GM18951 (cell line): ENCODE measurements around the gene TMEM127.
A peak's percentile ranks its signal among the peaks of the same experiment; 100 is the strongest.
"Not testable (repeated sequence)": the region's sequence is repeated elsewhere in the genome, so short reads cannot be mapped to it uniquely, and the experiment has no call there.

Source experiments
- POLR2A ChIP-seq: IDR thresholded peaks from 4 replicates; pipeline ENCODE4 v1.6.1; 2011; ENCODE audit warnings: mild to moderate bottlenecking; ENCODE audit not compliant: insufficient read length, insufficient read depth; ENCODE audit errors: extremely low read depth
- in situ Hi-C: fragments of 300-500 bp; cut with MboI; formaldehyde crosslinking; loops from one replicate; pipeline ENCODE4 v1.12.0; 2022; ENCODE audit warnings: low sequenced_read_pairs, mixed read lengths, inconsistent platforms; ENCODE audit not compliant: unreplicated experiment

TMEM127 gene

GRCh38 chr2:96245609-96246390 lies 20.0 kb downstream of the TMEM127 start:
- no peak for TF ChIP-seq POLR2A
- in situ Hi-C loops, result no loop called here

DNA sequence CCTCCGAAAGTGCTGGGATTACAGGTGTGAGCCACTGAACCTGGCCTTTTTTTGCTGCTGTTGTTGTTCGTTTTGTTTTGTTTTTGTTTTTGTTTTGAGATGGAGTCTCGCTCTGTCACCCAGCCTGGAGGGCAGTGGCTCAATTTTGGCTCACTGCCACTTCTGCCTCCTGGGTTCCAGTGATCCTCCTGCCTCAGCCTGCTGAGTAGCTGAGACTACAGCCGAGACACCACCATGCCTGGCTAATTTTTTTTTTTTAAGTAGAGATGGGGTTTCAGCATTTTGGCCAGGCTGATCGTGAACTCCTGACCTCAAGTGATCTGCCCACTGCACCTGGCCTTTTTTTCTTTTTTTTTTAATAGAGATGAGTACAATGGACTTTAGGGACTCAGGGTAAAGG lies 22.0 kb downstream of the TMEM127 start:
- TF ChIP-seq POLR2A, result no peak
- in situ Hi-C loops, result no loop called here

DNA sequence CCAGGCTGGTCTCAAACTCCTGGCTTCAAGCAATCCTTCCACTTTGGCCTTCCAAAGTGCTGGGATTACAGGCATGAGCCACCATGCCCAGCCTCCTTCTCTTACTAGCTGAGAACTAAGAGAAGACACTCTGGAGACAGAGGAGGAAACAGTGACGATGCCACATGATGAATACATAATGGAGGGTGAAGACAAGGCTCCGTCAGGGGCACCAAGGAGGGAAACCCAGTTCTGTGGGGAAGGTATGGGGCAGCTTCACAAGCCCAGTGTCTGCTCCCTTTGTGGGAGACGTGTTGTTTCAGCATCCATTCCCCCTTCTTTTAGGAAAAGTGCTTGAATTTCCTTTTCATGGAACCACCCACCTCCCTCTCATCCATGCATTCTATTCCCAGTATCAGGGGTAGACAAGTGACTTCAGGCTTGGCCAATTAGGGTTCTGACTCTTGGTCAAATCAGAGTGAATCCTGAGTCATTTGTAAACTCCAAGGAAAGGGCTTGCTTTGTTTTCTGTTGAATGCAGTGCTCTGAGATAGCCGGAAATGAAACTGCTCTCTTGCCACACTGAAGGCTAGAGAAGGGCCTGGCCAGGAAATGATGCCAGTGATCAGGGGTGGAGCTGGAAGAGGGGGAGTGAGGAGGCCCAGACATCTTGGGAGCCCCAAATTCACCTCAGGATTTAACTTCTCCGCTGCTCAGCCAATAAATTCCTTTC lies 23.7 kb downstream of the TMEM127 start:
- in situ Hi-C loops, result no loop called here
- TF ChIP-seq POLR2A, result peak; percentile 42

GRCh38 chr2:96241227-96241626 lies 24.6 kb downstream of the TMEM127 start:
- in situ Hi-C loops, result no loop called here
- TF ChIP-seq POLR2A, result no peak

GRCh38 chr2:96240341-96241038 lies 25.3 kb downstream of the TMEM127 start:
- in situ Hi-C loops, result no loop called here

DNA sequence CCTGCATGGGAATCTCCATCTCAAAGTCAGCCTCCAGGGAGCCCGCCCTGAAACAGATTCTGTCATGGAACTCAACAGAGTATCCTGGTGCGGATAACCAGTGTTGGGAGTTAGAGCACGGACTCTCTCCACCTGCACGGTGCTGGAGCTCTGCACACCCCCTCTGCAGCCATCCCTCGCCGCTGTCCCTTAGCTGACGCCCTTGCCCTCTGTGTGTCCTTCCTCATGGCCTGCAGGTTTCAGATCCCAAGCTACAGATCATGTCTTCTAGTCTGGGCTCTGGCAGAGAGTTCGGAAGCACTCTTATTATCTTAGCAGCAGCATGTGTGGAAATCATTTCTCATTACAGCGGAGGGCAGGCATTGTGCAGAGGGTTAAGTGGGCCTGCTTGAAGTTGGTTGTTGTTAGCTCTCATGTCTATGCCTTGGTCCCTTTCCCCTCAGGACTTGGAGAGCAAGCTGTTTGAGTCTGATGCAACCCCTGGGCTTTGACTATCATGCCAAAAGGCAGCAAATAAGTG lies 26.0 kb downstream of the TMEM127 start:
- no peak for TF ChIP-seq POLR2A
- in situ Hi-C loops, result no loop called here

More at GRCh38 chr2:96240341-96241038, 25.3 kb downstream of the TMEM127 start:
- TF ChIP-seq POLR2A, result no peak

DNA sequence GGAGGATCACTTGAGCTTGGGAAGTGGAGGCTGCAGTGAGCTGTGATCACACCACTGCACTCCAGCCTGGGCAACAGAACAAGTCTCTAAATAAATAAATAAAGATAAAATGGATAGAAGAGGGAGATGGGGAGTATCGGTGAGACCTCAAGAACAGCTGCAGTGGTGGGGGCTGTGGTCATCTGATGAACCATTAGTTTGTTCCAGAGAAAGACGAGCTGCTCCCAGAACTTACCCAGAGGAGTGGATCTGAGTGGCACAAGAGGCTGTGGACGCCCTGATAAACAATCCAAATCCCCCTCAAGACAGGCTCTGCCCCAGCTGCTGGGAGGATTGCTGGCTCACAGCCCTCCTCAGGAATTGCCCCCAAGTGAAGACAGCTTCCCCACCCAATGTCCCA lies 26.7 kb downstream of the TMEM127 start:
- in situ Hi-C loops, result no loop called here
- TF ChIP-seq POLR2A, result no peak

DNA sequence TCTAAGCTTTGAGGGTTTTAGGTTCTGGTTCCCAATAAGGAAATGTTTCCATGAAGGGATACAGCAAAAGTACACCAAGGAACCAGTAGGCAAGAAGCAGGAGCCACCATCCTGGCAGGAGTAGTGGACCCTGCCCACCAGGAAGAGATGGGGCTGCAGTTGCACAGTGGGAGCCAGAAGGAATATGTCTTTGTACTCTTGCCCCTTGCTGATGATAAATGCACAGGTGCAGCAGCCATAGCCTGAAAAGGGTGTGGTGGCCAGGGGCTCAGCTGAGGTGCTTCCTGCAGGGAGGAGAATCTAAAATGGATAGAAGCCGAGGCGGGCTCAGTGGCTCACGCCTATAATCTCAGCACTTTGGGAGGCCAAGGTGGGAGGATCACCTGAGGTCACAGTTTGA lies 27.5 kb downstream of the TMEM127 start:
- no peak for TF ChIP-seq POLR2A
- in situ Hi-C loops, result no loop called here

- in situ Hi-C loops, result no loop called here
- TF ChIP-seq POLR2A, result no peak
Measured at GRCh38 chr2:96236882-96237281, 28.9 kb downstream of the TMEM127 start.

DNA sequence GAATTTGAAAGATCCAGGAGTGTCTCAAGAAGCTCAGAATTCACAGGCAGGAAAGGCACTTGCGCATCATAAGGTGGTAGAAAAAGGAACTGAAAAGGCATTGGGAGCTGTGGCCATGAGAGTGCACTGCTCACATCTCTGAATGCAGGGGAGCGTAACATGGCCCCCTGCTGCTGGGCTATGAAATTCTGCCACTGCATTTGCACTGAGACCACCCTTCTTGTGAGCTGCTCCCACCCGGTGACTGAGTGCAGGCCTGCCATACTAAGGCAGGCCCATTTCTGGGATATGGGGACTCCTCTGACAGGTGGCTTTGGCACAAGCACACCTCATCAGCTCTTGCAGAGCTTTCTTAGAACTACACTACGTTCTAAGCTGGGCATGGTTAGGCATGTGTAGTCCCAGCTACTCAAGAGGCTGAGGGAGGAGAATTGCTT lies 31.9 kb downstream of the TMEM127 start:
- in situ Hi-C loops, result no loop called here
- peak; percentile 40 for TF ChIP-seq POLR2A

DNA sequence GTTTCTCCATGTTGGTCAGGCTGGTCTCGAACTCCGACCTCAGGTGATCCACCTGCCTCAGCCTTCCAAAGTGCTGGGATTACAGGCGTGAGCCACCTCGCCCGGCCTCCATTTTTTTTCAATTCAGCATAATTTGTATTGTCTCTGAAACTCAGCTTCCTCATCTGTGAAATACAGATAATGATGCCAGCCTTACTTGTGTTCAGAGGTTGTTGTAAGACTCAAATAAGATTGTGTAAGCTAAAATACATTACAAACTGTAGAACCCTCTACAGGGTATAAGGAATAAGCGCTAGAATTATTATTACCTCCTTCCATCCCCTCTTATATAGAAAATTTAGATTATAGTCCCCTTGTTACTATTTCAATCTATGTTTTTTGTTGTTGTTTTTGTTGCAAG lies 32.4 kb downstream of the TMEM127 start:
- no peak for TF ChIP-seq POLR2A

DNA sequence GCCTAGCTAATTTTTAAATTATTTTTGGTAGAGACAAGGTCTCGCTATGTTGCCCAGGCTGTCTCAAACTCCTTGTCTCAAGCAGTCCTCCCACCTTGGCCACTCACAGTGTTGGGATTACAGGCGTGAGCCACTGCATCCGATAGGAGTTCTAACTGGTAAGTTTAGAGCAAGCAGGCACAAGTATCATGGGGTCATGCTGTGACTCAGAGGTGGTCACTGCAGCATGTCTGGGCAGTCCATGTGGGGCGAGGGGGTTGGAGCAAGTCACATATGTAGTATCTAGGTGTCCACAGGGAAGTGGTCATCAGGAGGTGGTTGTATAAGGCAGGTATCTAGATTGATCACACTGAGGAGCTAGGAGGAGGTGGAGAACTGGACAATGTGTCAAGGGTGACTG lies 34.5 kb downstream of the TMEM127 start:
- no peak for TF ChIP-seq POLR2A
- in situ Hi-C loops, result no loop called here

More for the DNA sequence above, 32.4 kb downstream of the TMEM127 start:
- in situ Hi-C loops, result no loop called here

- TF ChIP-seq POLR2A, result no peak
- in situ Hi-C loops, result no loop called here
Measured at GRCh38 chr2:96225016-96225533, 40.7 kb downstream of the TMEM127 start.

GRCh38 chr2:96221106-96221505 lies 44.7 kb downstream of the TMEM127 start:
- in situ Hi-C loops, result not testable (repeated sequence)

GRCh38 chr2:96219959-96220358 lies 45.8 kb downstream of the TMEM127 start:
- in situ Hi-C loops, result not testable (repeated sequence)
